ENCODE measurements around the gene RNF183.
A peak's percentile ranks its signal among the peaks of the same experiment; 100 is the strongest.

The RNF183 gene

GRCh38 chr9:113302792-113303418 lies at the start of gene RNF183:
TSS of gene RNF183 (minus strand) at chr9:113303376. CDS start at chr9:113298184, 5,192 bp downstream.
- no peak for TF ChIP-seq CTCF (IDR thresholded peaks at IDR 0.05)
- Histone ChIP-seq H3K27me3 (no peaks in the 10 kb centered on the region), H3K27ac (no peak within 1 kb of the TSS), H3K9me3 (no peaks in the 10 kb centered on the region), H3K4me1 (ENCODE audit: control insufficient read depth in 1 of 2, insufficient read depth in 1 of 2, low read depth in 1 of 2, low read length in 1 of 2) (no peaks in the 10 kb centered on the region), H3K4me3 (ENCODE audit: low read depth in 1 of 2, low read length in 1 of 2) (no peak within 1 kb of the TSS), H3K36me3 (no peaks in the 10 kb centered on the region)

GRCh38 chr9:113352411-113352810 lies 49.2 kb upstream of the RNF183 start:
- Histone ChIP-seq H3K4me1 (ENCODE audit: control insufficient read depth in 1 of 2, insufficient read depth in 1 of 2, low read depth in 1 of 2, low read length in 1 of 2) (peaks cover 17 to 19% of the 10 kb centered on the region in 2 experiments), H3K9me3 (no peaks in the 10 kb centered on the region), H3K4me3 (ENCODE audit: low read depth in 1 of 2, low read length in 1 of 2) (no peak overlapping the region), H3K27me3 (peaks cover 27% of the 10 kb centered on the region), H3K27ac (no peak overlapping the region), H3K36me3 (no peaks in the 10 kb centered on the region)
- TF ChIP-seq CTCF (IDR thresholded peaks at IDR 0.05), result no peak

GRCh38 chr9:113352006-113352405 lies 48.8 kb upstream of the RNF183 start:
- Histone ChIP-seq H3K36me3 (no peaks in the 10 kb centered on the region), H3K4me1 (ENCODE audit: control insufficient read depth in 1 of 2, insufficient read depth in 1 of 2, low read depth in 1 of 2, low read length in 1 of 2) (peaks cover 17 to 19% of the 10 kb centered on the region in 2 experiments), H3K27me3 (peaks cover 27% of the 10 kb centered on the region), H3K27ac (no peak overlapping the region), H3K4me3 (ENCODE audit: low read depth in 1 of 2, low read length in 1 of 2) (no peak overlapping the region), H3K9me3 (no peaks in the 10 kb centered on the region)
- TF ChIP-seq CTCF (IDR thresholded peaks at IDR 0.05), result no peak

GRCh38 chr9:113350937-113351336 lies 47.8 kb upstream of the RNF183 start:
- Histone ChIP-seq H3K27me3 (peaks cover 27% of the 10 kb centered on the region), H3K9me3 (no peaks in the 10 kb centered on the region), H3K36me3 (no peaks in the 10 kb centered on the region), H3K4me1 (ENCODE audit: control insufficient read depth in 1 of 2, insufficient read depth in 1 of 2, low read depth in 1 of 2, low read length in 1 of 2) (peaks cover 17 to 19% of the 10 kb centered on the region in 2 experiments), H3K27ac (no peak overlapping the region), H3K4me3 (ENCODE audit: low read depth in 1 of 2, low read length in 1 of 2) (peak overlapping the region in 1 of 2 experiments; percentile 61)
- TF ChIP-seq CTCF (IDR thresholded peaks at IDR 0.05), result no peak

- peaks cover 17 to 19% of the 10 kb centered on the region in 2 experiments for H3K4me1 ChIP-seq (ENCODE audit: control insufficient read depth in 1 of 2, insufficient read depth in 1 of 2, low read depth in 1 of 2, low read length in 1 of 2)
- no peaks in the 10 kb centered on the region for H3K9me3 ChIP-seq
- peak overlapping the region; percentile 54 to 61 for H3K4me3 ChIP-seq (ENCODE audit: low read depth in 1 of 2, low read length in 1 of 2)
- no peak overlapping the region for H3K27ac ChIP-seq
- no peaks in the 10 kb centered on the region for H3K36me3 ChIP-seq
- peaks cover 27% of the 10 kb centered on the region for H3K27me3 ChIP-seq
- no peak for TF ChIP-seq CTCF (IDR thresholded peaks at IDR 0.05)
Measured at GRCh38 chr9:113350107-113350661, 47.0 kb upstream of the RNF183 start.
